Keratinocyte (primary cell): ENCODE results near the gene TMEM150B. TPM values are rescaled to one million over a fixed set of nuclear protein-coding genes. Genes with fewer than 3 reads are reported as not detected.

Experiments used
- DNase-seq: peaks from one replicate; pipeline ENCODE4 v3.0.0-alpha.2; 2011; ENCODE audit warnings: low read depth, missing footprints, low spot score
- FAIRE-seq: peaks from 2 replicates; lab custom pipeline; 2011; peaks lifted over from hg19 to GRCh38; lab: Jason Lieb, UNC
- H2AFZ ChIP-seq: 2 replicates; pipeline ENCODE4 v1.6.0; 2012; ENCODE audit warnings: low read length, control low read depth, inconsistent platforms; ENCODE audit not compliant: control insufficient read depth
- H3K27ac ChIP-seq: 2 replicates; pipeline ENCODE4 v1.5.1; 2011; ENCODE audit warnings: low read length; ENCODE audit not compliant: control insufficient read depth, insufficient read depth
- H3K27me3 ChIP-seq: 3 replicates; pipeline ENCODE4 v1.6.0; 2011; ENCODE audit warnings: low read length; ENCODE audit not compliant: control insufficient read depth, insufficient read depth; ENCODE audit errors: extremely low read depth
- H3K36me3 ChIP-seq, 2 experiments: 2 replicates in 1 of 2; 3 replicates in 1 of 2; pipeline ENCODE4 v1.5.1; 2011; ENCODE audit warnings: low read length in 2 of 2, mild to moderate bottlenecking in 1 of 2; ENCODE audit not compliant: control insufficient read depth in 2 of 2, insufficient read depth in 2 of 2; ENCODE audit errors: extremely low read depth in 1 of 2
- H3K4me1 ChIP-seq: 3 replicates; pipeline ENCODE4 v1.5.1; 2011; ENCODE audit warnings: low read length; ENCODE audit not compliant: control insufficient read depth, insufficient read depth; ENCODE audit errors: extremely low read depth
- H3K4me2 ChIP-seq: 3 replicates; pipeline ENCODE4 v1.6.0; 2011; ENCODE audit warnings: low read depth, low read length; ENCODE audit not compliant: control insufficient read depth, insufficient read depth; ENCODE audit errors: extremely low read depth
- H3K4me3 ChIP-seq, 3 experiments: fragments of 200-600 bp in 1 of 3; sonication (generic) in 1 of 3; 2 replicates in 2 of 3; 3 replicates in 1 of 3; pipeline ENCODE4 v1.5.1; 2011 to 2016; ENCODE audit warnings: low read length in 3 of 3, mild to moderate bottlenecking in 3 of 3, control low read depth in 2 of 3, inconsistent platforms in 1 of 3, low read depth in 1 of 3, mixed read lengths in 1 of 3, mixed run types in 1 of 3, moderate library complexity in 1 of 3; ENCODE audit not compliant: control insufficient read depth in 2 of 3, insufficient read depth in 2 of 3; ENCODE audit errors: extremely low read depth in 1 of 3
- H3K79me2 ChIP-seq: 2 replicates; pipeline ENCODE4 v1.6.0; 2012; ENCODE audit warnings: low read length; ENCODE audit not compliant: control insufficient read depth, insufficient read depth
- H3K9ac ChIP-seq: 3 replicates; pipeline ENCODE4 v1.6.0; 2011; ENCODE audit warnings: low read length; ENCODE audit not compliant: control insufficient read depth, insufficient read depth; ENCODE audit errors: extremely low read depth
- H3K9me1 ChIP-seq: 3 replicates; pipeline ENCODE4 v1.6.0; 2011; ENCODE audit warnings: low read length; ENCODE audit not compliant: control insufficient read depth, insufficient read depth; ENCODE audit errors: extremely low read depth
- H3K9me3 ChIP-seq: 2 replicates; pipeline ENCODE4 v1.5.1; 2012; ENCODE audit warnings: low read depth, low read length; ENCODE audit not compliant: control insufficient read depth
- H4K20me1 ChIP-seq: 3 replicates; pipeline ENCODE4 v1.6.0; 2011; ENCODE audit warnings: low read length; ENCODE audit not compliant: control insufficient read depth, insufficient read depth; ENCODE audit errors: extremely low read depth
- CTCF ChIP-seq, 3 experiments: IDR thresholded peaks in 1 of 3; conservative IDR thresholded peaks in 1 of 3; optimal IDR thresholded peaks in 1 of 3; 2 replicates in 2 of 3; 3 replicates in 1 of 3; pipeline versions ENCODE3 to v1.5.1; 2011; ENCODE audit warnings: low read length in 3 of 3, mild to moderate bottlenecking in 3 of 3, moderate library complexity in 2 of 3, control low read depth in 1 of 3, inconsistent platforms in 1 of 3; ENCODE audit not compliant: insufficient read depth in 2 of 3; ENCODE audit errors: extremely low read depth in 1 of 3
- EZH2 ChIP-seq: IDR thresholded peaks from one replicate; pipeline ENCODE4 v1.6.1; 2012; ENCODE audit warnings: inconsistent platforms, mild to moderate bottlenecking, low read length, moderate library complexity
- dilution Hi-C: fragments of 300-500 bp; cut with MboI; formaldehyde crosslinking; loops from one replicate; pipeline ENCODE4 v1.7.0; 2020; ENCODE audit warnings: low sequenced_read_pairs; ENCODE audit not compliant: extremely low pct_ligation_motif_present
- polyA plus RNA-seq, 5 experiments: library from polyadenylated mRNA; depleted of rRNA in 3 of 5; stranded (reverse) in 3 of 5; stranded (forward) in 1 of 5; unstranded in 1 of 5; fragments of >200 nt; gene quantifications; 1 replicate in 1 of 5; 2 replicates in 3 of 5; 3 replicates in 1 of 5; pipeline versions ENCODE4 v1.2.1 to v1.2.3, GENCODE V29; 2011 to 2012; ENCODE audit warnings: missing spikeins in 2 of 5, low read depth in 1 of 5, low replicate concordance in 1 of 5

Gene TMEM150B
- polyA plus RNA-seq, 1 donor (not counting 4 experiments of a cell fraction or from before 2014, with no cell fraction given), result not detected

- peaks cover 7% of the 10 kb centered on the region for H3K79me2 ChIP-seq
- H3K4me2 ChIP-seq, result peak overlapping the region; percentile 90
- no peaks in the 10 kb centered on the region for H3K9me1 ChIP-seq
- TF ChIP-seq CTCF (optimal IDR thresholded peaks at IDR 0.05 in 1 of 3, IDR thresholded peaks at IDR 0.05 in 1 of 3, conservative IDR thresholded peaks at IDR 0.05 in 1 of 3; ENCODE audit: extremely low read depth in 1 of 3, insufficient read depth in 2 of 3, low read length in 3 of 3), result no peak
- no peak for TF ChIP-seq EZH2
- peak overlapping the region; percentile 71 for H2AFZ ChIP-seq
- peak overlapping the region; percentile 81 to 90 (median 81) for H3K4me3 ChIP-seq
- peak overlapping the region; percentile 83 for H3K9ac ChIP-seq
- DNase-seq (no peak), FAIRE-seq (no peak)
- H3K27me3 ChIP-seq, result no peaks in the 10 kb centered on the region
- H3K9me3 ChIP-seq, result no peaks in the 10 kb centered on the region
- H3K4me1 ChIP-seq, result peaks cover 14% of the 10 kb centered on the region
- peaks cover 12 to 15% of the 10 kb centered on the region in 2 experiments for H3K36me3 ChIP-seq
- peak overlapping the region; percentile 80 for H3K27ac ChIP-seq
- dilution Hi-C loops, result no loop called here
- H4K20me1 ChIP-seq, result no peaks in the 10 kb centered on the region
These were observed 45.8 kb downstream of the TMEM150B start for GRCh38 chr19:55279340-55279739.

GRCh38 chr19:55278391-55279135, 46.6 kb downstream of the TMEM150B start:
- TF ChIP-seq CTCF (optimal IDR thresholded peaks at IDR 0.05 in 1 of 3, IDR thresholded peaks at IDR 0.05 in 1 of 3, conservative IDR thresholded peaks at IDR 0.05 in 1 of 3; ENCODE audit: extremely low read depth in 1 of 3, insufficient read depth in 2 of 3, low read length in 3 of 3) (no peak), EZH2 (no peak)

More at GRCh38 chr19:55278391-55279135, 46.6 kb downstream of the TMEM150B start:
- Histone ChIP-seq H3K79me2 (peaks cover 7% of the 10 kb centered on the region), H3K27ac (peak overlapping the region; percentile 80), H3K4me1 (peaks cover 14% of the 10 kb centered on the region), H4K20me1 (no peaks in the 10 kb centered on the region), H3K9me3 (no peaks in the 10 kb centered on the region), H3K4me3 (peak overlapping the region; percentile 81 to 90 (median 81)), H3K9ac (no peak overlapping the region), H3K4me2 (peak overlapping the region; percentile 90), H3K36me3 (peaks cover 12 to 15% of the 10 kb centered on the region in 2 experiments), H3K9me1 (no peaks in the 10 kb centered on the region), H2AFZ (no peak overlapping the region), H3K27me3 (no peaks in the 10 kb centered on the region)
- FAIRE-seq (no peak), DNase-seq (no peak)
- dilution Hi-C loops, result no loop called here
